ENCODE data around the gene PABPN1L. TPM values are rescaled to one million over a fixed set of nuclear protein-coding genes. Genes with fewer than 3 reads are reported as not detected.

PABPN1L gene
- total RNA-seq, 1 experiment from 2014 or later: not detected

- H3K27me3 ChIP-seq (ENCODE audit: insufficient read depth, low read length): no peaks in the 10 kb centered on the region
- H3K4me3 Mint-ChIP-seq: no peak overlapping the region
- TF ChIP-seq, protein P1, sequence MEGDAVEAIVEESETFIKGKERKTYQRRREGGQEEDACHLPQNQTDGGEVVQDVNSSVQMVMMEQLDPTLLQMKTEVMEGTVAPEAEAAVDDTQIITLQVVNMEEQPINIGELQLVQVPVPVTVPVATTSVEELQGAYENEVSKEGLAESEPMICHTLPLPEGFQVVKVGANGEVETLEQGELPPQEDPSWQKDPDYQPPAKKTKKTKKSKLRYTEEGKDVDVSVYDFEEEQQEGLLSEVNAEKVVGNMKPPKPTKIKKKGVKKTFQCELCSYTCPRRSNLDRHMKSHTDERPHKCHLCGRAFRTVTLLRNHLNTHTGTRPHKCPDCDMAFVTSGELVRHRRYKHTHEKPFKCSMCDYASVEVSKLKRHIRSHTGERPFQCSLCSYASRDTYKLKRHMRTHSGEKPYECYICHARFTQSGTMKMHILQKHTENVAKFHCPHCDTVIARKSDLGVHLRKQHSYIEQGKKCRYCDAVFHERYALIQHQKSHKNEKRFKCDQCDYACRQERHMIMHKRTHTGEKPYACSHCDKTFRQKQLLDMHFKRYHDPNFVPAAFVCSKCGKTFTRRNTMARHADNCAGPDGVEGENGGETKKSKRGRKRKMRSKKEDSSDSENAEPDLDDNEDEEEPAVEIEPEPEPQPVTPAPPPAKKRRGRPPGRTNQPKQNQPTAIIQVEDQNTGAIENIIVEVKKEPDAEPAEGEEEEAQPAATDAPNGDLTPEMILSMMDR (conservative IDR thresholded peaks at IDR 0.05): no peak
- H3K9ac ChIP-seq (ENCODE audit: extremely low read depth, insufficient read length, low read length): no peak overlapping the region
- H3K23me2 ChIP-seq (ENCODE audit: insufficient read length, low read depth, low read length, poor library complexity, severe bottlenecking): no peaks in the 10 kb centered on the region
- H3K36me3 Mint-ChIP-seq (ENCODE audit: insufficient read depth in 1 of 3, low read depth in 3 of 3): no peaks in the 10 kb centered on the region
- H3T11ph ChIP-seq (ENCODE audit: low read length): no peak overlapping the region
- no peaks in the 10 kb centered on the region for H3K79me2 ChIP-seq (ENCODE audit: insufficient read depth, low read length)
- H3K18ac ChIP-seq (ENCODE audit: insufficient read length, low read depth, low read length): no peak overlapping the region
- H3K4me1 ChIP-seq (ENCODE audit: insufficient read depth, low read length): no peaks in the 10 kb centered on the region
- peaks cover 4% of the 10 kb centered on the region for H3K27me3 Mint-ChIP-seq (ENCODE audit: low read depth)
- H3K4me1 Mint-ChIP-seq: no peaks in the 10 kb centered on the region
- no peak overlapping the region for H2BK120ac ChIP-seq (ENCODE audit: low read depth, low read length, poor library complexity, severe bottlenecking)
- no peak overlapping the region for H4K8ac ChIP-seq (replicated peaks; ENCODE audit: insufficient read length, low read depth, low read length)
- no peaks in the 10 kb centered on the region for H3K79me1 ChIP-seq (ENCODE audit: insufficient read depth, low read depth, low read length, poor library complexity, severe bottlenecking)
- no peak overlapping the region for H4K91ac ChIP-seq (ENCODE audit: insufficient read length, low read depth, low read length)
- H3K23ac ChIP-seq (ENCODE audit: insufficient read length, low read depth, low read length): no peak overlapping the region
- no peak overlapping the region for H4K5ac ChIP-seq (ENCODE audit: insufficient read length, low read depth, low read length)
- no peaks in the 10 kb centered on the region for H3K9me3 Mint-ChIP-seq
- H3K14ac ChIP-seq (ENCODE audit: insufficient read depth, low read length): no peak overlapping the region
- H3K27ac Mint-ChIP-seq: no peak overlapping the region
- H2BK12ac ChIP-seq (ENCODE audit: insufficient read length, low read depth, low read length): no peak overlapping the region
- H3K4ac ChIP-seq (ENCODE audit: low read depth, low read length): no peak overlapping the region
- H2BK5ac ChIP-seq (ENCODE audit: insufficient read length, low read length): no peak overlapping the region
- H4K20me1 ChIP-seq (ENCODE audit: control insufficient read depth, insufficient read depth, insufficient read length): no peaks in the 10 kb centered on the region
- no peak overlapping the region for H3K27ac ChIP-seq (ENCODE audit: insufficient read length, low read depth, low read length)
- no peak overlapping the region for H2AK5ac ChIP-seq (ENCODE audit: insufficient read length, low read length)
- no CpG with 5 or more reads among the region's 25 CpGs for WGBS (ENCODE audit: extremely low coverage, insufficient read length, low lambda C conversion rate)
- no peak overlapping the region for H2BK15ac ChIP-seq (ENCODE audit: low read depth, low read length)
- no peak for DNase-seq
- H3K56ac ChIP-seq (ENCODE audit: insufficient read length, low read depth, low read length): no peak overlapping the region
- no peak overlapping the region for H3K4me2 ChIP-seq (ENCODE audit: insufficient read depth, insufficient read length, low read length)
- no peaks in the 10 kb centered on the region for H3K9me3 ChIP-seq (ENCODE audit: control insufficient read depth, low read depth, low read length)
- H2AFZ ChIP-seq (ENCODE audit: low read length): no peak overlapping the region
- H2BK20ac ChIP-seq (ENCODE audit: low read depth, low read length, poor library complexity, severe bottlenecking): no peak overlapping the region
Measured at GRCh38 chr16:88872650-88873331, 6.3 kb upstream of the PABPN1L start.
